ENCODE data around the gene WLS.

GRCh38 chr1:68163220-68163619 is 69.1 kb downstream of the WLS start:
- TF ChIP-seq NFIC (IDR thresholded peaks at IDR 0.05) (no peak), EGR1 (IDR thresholded peaks at IDR 0.05) (no peak), MAX (IDR thresholded peaks at IDR 0.05) (no peak), RAD21 (IDR thresholded peaks at IDR 0.05; ENCODE audit: low read depth) (no peak), TAF1 (IDR thresholded peaks at IDR 0.05; ENCODE audit: low read depth) (no peak), CEBPB (IDR thresholded peaks at IDR 0.05) (no peak), REST (IDR thresholded peaks at IDR 0.05; ENCODE audit: low read depth) (no peak), FOXM1 (IDR thresholded peaks at IDR 0.05; ENCODE audit: borderline replicate concordance, low read depth) (no peak), YY1 (IDR thresholded peaks at IDR 0.05; ENCODE audit: low read depth) (no peak), TEAD4 (IDR thresholded peaks at IDR 0.05) (no peak), CREB1 (IDR thresholded peaks at IDR 0.05; ENCODE audit: low read depth) (no peak)
